PC-3 (cell line): Measurements from ENCODE around the gene CPA1.

Experiments
- EZH2phosphoT487 ChIP-seq: fragments of 300-600 bp; sonication (generic); IDR thresholded peaks from 2 replicates; pipeline ENCODE4 v1.6.1; 2018; ENCODE audit warnings: mild to moderate bottlenecking, antibody characterized with exemption, low read length, borderline replicate concordance
- TF ChIP-seq, protein P1 (sequence below): fragments of 300-600 bp; sonication (generic); conservative IDR thresholded peaks from 2 replicates; pipeline ENCODE4 v1.5.1; 2017; ENCODE audit warnings: antibody characterized with exemption, low read depth, mild to moderate bottlenecking, low read length

DNA sequence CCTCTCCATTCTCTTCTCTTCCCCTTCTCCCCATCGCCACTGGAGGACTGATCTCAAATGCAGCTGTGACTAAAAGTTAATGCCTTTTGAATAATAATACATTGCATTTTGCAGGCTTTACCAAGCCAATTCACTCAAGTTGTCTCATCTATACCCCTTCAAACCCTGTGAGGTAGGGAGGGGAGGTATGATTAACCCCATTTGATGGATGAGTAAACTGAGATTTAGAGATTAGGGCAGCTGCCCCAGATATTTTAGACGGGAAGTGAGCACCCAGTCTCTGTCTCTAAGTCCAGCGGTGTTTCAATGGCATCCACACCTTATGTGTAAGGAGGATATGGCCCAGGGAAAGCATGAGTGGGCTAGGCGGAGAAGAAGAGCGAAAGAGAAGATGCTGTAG, 34.6 kb upstream of the CPA1 start:
- no peak for TF ChIP-seq EZH2phosphoT487
- TF ChIP-seq, protein P1, sequence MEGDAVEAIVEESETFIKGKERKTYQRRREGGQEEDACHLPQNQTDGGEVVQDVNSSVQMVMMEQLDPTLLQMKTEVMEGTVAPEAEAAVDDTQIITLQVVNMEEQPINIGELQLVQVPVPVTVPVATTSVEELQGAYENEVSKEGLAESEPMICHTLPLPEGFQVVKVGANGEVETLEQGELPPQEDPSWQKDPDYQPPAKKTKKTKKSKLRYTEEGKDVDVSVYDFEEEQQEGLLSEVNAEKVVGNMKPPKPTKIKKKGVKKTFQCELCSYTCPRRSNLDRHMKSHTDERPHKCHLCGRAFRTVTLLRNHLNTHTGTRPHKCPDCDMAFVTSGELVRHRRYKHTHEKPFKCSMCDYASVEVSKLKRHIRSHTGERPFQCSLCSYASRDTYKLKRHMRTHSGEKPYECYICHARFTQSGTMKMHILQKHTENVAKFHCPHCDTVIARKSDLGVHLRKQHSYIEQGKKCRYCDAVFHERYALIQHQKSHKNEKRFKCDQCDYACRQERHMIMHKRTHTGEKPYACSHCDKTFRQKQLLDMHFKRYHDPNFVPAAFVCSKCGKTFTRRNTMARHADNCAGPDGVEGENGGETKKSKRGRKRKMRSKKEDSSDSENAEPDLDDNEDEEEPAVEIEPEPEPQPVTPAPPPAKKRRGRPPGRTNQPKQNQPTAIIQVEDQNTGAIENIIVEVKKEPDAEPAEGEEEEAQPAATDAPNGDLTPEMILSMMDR = no peak
